Uterus (tissue), 4 donors: ENCODE measurements around the gene CAMTA1. TPM values are rescaled to one million over a fixed set of nuclear protein-coding genes. Genes with fewer than 3 reads are reported as not detected.

Source experiments
- DNase-seq, 2 donors: peaks; one replicate each; pipeline ENCODE4 v3.0.0-alpha.2; 2019 to 2020
- H3K27ac ChIP-seq, 2 donors: fragments of 200-600 bp; sonication (generic); 1 replicate in 1 of 2; 2 replicates in 1 of 2; pipeline ENCODE4 v1.5.1; 2016 to 2018
- H3K27me3 ChIP-seq, 2 donors: fragments of 200-600 bp; sonication (generic); one replicate each; pipeline ENCODE4 v1.5.1; 2018 to 2019; ENCODE audit warnings: control low read depth in 1 of 2
- H3K36me3 ChIP-seq, 2 donors: fragments of 200-600 bp; sonication (generic); one replicate each; pipeline ENCODE4 v1.5.1; 2019; ENCODE audit warnings: control low read depth in 1 of 2
- H3K4me1 ChIP-seq, 2 donors: fragments of 200-600 bp; sonication (generic); one replicate each; pipeline ENCODE4 v1.5.1; 2018 to 2019; ENCODE audit warnings: control low read depth in 1 of 2
- H3K4me3 ChIP-seq, 2 donors: fragments of 200-600 bp; sonication (generic); 1 replicate in 1 of 2; 2 replicates in 1 of 2; pipeline ENCODE4 v1.5.1; 2018 to 2019; ENCODE audit warnings: mild to moderate bottlenecking in 1 of 2
- H3K9me3 ChIP-seq, 2 donors: fragments of 200-600 bp; sonication (generic); one replicate each; pipeline ENCODE4 v1.5.1; 2019; ENCODE audit warnings: control low read depth in 1 of 2
- POLR2A ChIP-seq, 2 donors: fragments of 450-650 bp; IDR thresholded peaks; one replicate each; pipeline ENCODE4 v1.6.1; 2016; ENCODE audit warnings: antibody characterized with exemption in 2 of 2, mild to moderate bottlenecking in 1 of 2, moderate library complexity in 1 of 2
- intact Hi-C: fragments of 100-400 bp; cut with DNase I; formaldehyde crosslinking; loops from one replicate; pipeline ENCODE4 v1.15.1; 2023; ENCODE audit warnings: low total_unique reads
- total RNA-seq, 4 donors: library from RNA; depleted of rRNA in 3 of 4; stranded (reverse); fragments of >200 nt in 3 of 4; gene quantifications; one replicate each; pipeline versions ENCODE4 v1.1.0 to v1.2.4, GENCODE V29; 2014 to 2023
- TF ChIP-seq, protein P1 (sequence below), 4 experiments: fragments of 200-600 bp in 2 of 4; fragments of 450-650 bp in 2 of 4; sonication (generic) in 2 of 4; IDR thresholded peaks; one replicate each; pipeline ENCODE4 v1.5.1; 2016 to 2019; ENCODE audit warnings: antibody characterized with exemption in 4 of 4, mild to moderate bottlenecking in 2 of 4, moderate library complexity in 1 of 4
- donor health status: DM: yes; HTN: yes; CAD: no.

CAMTA1 gene
- total RNA-seq, 4 donors from 2014 or later: 29.7 to 427 (median 64.8) TPM

DNA sequence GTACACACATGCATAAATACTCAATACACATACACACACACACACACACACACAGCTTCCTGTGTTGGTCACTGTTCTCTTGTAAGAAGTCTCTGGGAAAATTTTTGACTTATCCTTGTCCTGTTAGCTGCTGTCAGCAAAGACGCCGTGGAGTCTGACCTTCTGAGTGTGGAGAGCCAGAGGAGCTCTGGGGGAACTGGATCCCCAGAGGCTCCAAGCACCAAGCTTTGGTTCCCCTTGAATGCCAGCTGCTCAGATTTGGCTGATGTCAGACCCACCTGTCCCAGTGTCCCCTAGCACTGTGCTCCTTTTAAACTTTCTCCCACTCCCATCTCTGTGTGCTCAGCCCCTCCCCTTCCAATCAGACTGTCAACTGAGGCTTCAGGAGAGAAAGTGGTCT is 319.1 kb downstream of the CAMTA1 start:
- DNase-seq: no peak
- Histone ChIP-seq H3K36me3 (no peaks in the 10 kb centered on the region), H3K4me3 (no peak overlapping the region), H3K9me3 (no peaks in the 10 kb centered on the region), H3K27ac (no peak overlapping the region), H3K4me1 (no peaks in the 10 kb centered on the region), H3K27me3 (no peaks in the 10 kb centered on the region)
- intact Hi-C loops: no loop called here
- no peak for TF ChIP-seq POLR2A (IDR thresholded peaks at IDR 0.05)
- TF ChIP-seq, protein P1, sequence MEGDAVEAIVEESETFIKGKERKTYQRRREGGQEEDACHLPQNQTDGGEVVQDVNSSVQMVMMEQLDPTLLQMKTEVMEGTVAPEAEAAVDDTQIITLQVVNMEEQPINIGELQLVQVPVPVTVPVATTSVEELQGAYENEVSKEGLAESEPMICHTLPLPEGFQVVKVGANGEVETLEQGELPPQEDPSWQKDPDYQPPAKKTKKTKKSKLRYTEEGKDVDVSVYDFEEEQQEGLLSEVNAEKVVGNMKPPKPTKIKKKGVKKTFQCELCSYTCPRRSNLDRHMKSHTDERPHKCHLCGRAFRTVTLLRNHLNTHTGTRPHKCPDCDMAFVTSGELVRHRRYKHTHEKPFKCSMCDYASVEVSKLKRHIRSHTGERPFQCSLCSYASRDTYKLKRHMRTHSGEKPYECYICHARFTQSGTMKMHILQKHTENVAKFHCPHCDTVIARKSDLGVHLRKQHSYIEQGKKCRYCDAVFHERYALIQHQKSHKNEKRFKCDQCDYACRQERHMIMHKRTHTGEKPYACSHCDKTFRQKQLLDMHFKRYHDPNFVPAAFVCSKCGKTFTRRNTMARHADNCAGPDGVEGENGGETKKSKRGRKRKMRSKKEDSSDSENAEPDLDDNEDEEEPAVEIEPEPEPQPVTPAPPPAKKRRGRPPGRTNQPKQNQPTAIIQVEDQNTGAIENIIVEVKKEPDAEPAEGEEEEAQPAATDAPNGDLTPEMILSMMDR (IDR thresholded peaks at IDR 0.05): no peak

GRCh38 chr1:7105269-7105668 is 320.0 kb downstream of the CAMTA1 start:
- Histone ChIP-seq H3K9me3 (no peaks in the 10 kb centered on the region), H3K4me1 (no peaks in the 10 kb centered on the region), H3K27me3 (no peaks in the 10 kb centered on the region), H3K36me3 (no peaks in the 10 kb centered on the region), H3K27ac (no peak overlapping the region), H3K4me3 (no peak overlapping the region)
- intact Hi-C loops: no loop called here
- TF ChIP-seq, protein P1 (IDR thresholded peaks at IDR 0.05): no peak
- TF ChIP-seq POLR2A (IDR thresholded peaks at IDR 0.05): no peak
- DNase-seq: no peak

DNA sequence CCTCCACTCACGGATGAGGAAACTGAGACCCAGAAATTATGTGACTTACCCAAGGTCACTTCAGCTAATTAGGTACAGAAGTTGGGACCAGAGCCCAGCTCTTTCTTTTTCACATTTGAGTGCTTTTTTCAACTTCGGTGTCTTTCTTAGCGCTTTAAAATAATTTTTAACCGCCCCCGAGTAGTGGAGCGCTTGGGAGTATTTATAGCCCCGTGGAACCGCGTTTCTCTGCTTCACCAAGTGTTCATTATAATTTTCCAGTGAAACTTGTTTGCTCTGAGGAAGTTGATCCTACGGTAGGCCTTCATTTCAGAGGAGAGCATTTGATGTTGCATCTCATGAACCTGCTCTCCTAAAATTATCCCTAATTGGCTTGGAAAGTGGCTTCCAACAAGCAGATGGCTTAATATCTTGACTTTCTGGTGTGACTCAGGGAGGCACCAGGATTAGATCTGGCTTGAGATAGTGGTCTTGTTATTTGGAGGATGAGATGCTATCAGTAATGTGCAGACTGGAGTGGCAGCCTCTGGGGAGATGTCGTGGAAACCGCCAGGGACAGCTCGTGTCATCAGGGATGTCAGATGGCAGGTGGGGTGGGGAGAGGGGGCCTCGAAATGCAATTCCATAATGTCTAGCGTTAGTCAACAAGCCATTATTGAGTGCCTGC is 321.3 kb downstream of the CAMTA1 start:
- Histone ChIP-seq H3K9me3 (no peaks in the 10 kb centered on the region), H3K27ac (no peak overlapping the region), H3K4me3 (no peak overlapping the region), H3K36me3 (no peaks in the 10 kb centered on the region), H3K4me1 (no peaks in the 10 kb centered on the region), H3K27me3 (no peaks in the 10 kb centered on the region)
- DNase-seq: no peak
- TF ChIP-seq POLR2A (IDR thresholded peaks at IDR 0.05): no peak
- TF ChIP-seq, protein P1 (IDR thresholded peaks at IDR 0.05): no peak
- intact Hi-C loops: no loop called here

DNA sequence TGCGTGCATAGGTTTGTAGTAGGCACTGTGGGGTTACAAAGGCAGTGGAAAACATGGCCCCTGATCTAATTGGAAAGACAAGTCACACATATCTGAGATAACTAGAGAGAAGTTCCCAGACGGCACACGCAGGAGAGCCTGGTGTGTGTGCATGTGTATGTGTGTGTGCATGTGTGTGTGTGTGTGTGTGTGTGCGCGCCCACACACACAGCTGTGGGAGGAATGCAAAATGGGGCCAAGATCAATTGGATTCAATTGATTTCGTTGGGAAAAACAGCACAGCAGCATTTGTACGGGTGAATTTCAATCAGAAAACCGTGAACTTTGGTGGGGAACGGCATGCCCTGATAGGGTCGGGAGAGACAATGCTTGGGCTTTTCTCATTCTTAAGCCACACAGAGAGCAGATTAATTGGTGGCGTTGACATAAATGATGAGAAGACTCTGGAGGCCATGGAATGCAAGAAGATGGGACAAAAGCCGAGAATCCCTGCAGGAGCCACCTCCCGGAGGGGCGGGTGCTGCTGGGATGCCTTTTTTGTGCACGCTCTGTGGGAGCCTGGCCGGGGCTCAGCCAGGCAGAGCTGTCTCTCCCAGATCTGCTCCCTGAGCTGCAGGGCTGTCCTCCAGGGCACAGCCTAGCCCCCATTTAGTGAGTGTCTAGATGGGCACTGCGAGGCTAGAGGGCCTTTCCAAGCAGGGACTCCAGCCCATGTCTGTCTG is 322.0 kb downstream of the CAMTA1 start:
- intact Hi-C loops: no loop called here
- Histone ChIP-seq H3K4me1 (no peaks in the 10 kb centered on the region), H3K9me3 (no peaks in the 10 kb centered on the region), H3K36me3 (no peaks in the 10 kb centered on the region), H3K4me3 (no peak overlapping the region), H3K27me3 (no peaks in the 10 kb centered on the region), H3K27ac (no peak overlapping the region)
- no peak for DNase-seq
- TF ChIP-seq, protein P1 (IDR thresholded peaks at IDR 0.05): no peak
- no peak for TF ChIP-seq POLR2A (IDR thresholded peaks at IDR 0.05)

- TF ChIP-seq, protein P1 (IDR thresholded peaks at IDR 0.05): no peak
- no peak for TF ChIP-seq POLR2A (IDR thresholded peaks at IDR 0.05)
- H3K36me3 ChIP-seq: no peaks in the 10 kb centered on the region
- no peaks in the 10 kb centered on the region for H3K9me3 ChIP-seq
- no peak overlapping the region for H3K4me3 ChIP-seq
- H3K4me1 ChIP-seq: no peaks in the 10 kb centered on the region
- intact Hi-C loops: no loop called here
- no peaks in the 10 kb centered on the region for H3K27me3 ChIP-seq
- no peak for DNase-seq
- no peak overlapping the region for H3K27ac ChIP-seq
Observed at GRCh38 chr1:7108251-7108650, 323.0 kb downstream of the CAMTA1 start.
